ENCODE data around the gene TJP2. TPM values are rescaled to one million over a fixed set of nuclear protein-coding genes. Genes with fewer than 3 reads are reported as not detected.

The TJP2 gene
- total RNA-seq, 1 experiment from 2014 or later, result 25.8 TPM

DNA sequence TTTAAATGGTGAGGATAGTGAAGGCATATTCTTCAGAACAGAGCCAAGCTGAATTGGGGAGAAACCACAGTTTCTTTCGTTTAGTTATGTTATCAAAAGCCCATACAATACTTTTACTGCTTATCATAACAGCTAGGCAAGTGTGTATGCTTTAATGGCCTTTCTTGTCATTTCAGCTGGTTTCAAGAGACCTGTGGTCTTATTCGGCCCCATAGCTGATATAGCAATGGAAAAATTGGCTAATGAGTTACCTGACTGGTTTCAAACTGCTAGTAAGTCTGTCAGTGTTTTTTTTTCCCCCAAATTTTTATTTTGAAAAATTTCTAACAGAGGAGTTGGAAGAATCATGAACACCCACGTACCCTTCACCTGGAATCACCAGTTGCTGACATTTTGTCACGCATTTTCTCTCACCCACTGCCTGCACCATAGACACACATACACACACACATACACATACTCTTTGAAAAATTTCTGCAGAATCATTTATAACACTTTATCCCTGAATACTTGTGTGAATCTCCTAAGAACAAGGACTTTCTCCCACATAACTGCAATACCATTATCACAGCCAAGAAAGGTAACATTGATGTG lies 63.7 kb downstream of the TJP2 start:
- no peak overlapping the region for H3K4me3 ChIP-seq
- H3K27me3 ChIP-seq (replicated peaks), result no peaks in the 10 kb centered on the region
- no peaks in the 10 kb centered on the region for H3K9me3 ChIP-seq (replicated peaks)
- H3K36me3 ChIP-seq, result peaks cover 33% of the 10 kb centered on the region
- H3K27ac ChIP-seq, result no peak overlapping the region
- DNase-seq (ENCODE audit: low read depth in 1 of 2, low spot score in 2 of 2), result no peak
- H3K4me1 ChIP-seq (replicated peaks), result no peaks in the 10 kb centered on the region

DNA sequence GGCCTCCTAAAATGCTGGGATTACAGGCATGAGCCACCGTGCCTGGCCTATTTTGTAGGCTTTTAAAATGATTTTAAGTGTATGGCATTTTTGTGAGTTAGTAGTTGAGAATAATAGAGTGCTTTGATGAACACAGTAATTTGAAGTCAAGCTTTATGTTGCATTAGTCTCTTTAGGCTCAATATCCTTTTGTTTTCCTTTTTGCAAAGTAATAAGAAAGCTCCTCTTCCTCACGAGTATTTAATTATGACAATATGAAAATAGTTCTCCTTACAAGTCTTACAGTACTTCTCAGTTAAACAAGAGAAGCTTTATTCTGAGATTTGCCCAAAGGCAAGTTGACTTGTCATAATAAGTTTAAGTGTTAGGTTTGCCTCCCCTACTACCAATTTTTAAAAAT lies 69.0 kb downstream of the TJP2 start:
- Histone ChIP-seq H3K9me3 (replicated peaks) (no peaks in the 10 kb centered on the region), H3K27me3 (replicated peaks) (no peaks in the 10 kb centered on the region), H3K4me3 (no peak overlapping the region), H3K27ac (no peak overlapping the region), H3K4me1 (replicated peaks) (no peaks in the 10 kb centered on the region), H3K36me3 (peaks cover 25% of the 10 kb centered on the region)
- no peak for DNase-seq (ENCODE audit: low read depth in 1 of 2, low spot score in 2 of 2)

DNA sequence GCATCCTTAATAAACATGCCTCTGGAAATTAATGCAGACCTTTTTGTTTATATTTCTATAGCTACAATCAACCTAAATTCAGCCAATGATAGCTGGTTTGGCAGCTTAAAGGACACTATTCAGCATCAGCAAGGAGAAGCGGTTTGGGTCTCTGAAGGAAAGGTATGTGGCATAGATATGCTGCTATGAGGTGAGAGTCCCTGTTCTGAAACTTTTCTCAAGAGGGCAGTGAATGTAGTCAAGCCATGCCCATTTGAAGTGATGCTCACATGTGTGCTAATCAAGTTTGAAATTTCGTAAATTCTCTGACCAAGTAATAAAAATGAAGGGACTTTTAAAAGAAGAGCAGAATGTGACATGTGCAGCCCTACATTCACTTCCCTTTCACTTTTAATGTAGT lies 72.6 kb downstream of the TJP2 start:
- Histone ChIP-seq H3K9me3 (replicated peaks) (no peaks in the 10 kb centered on the region), H3K27ac (no peak overlapping the region), H3K4me3 (no peak overlapping the region), H3K4me1 (replicated peaks) (no peaks in the 10 kb centered on the region), H3K27me3 (replicated peaks) (no peaks in the 10 kb centered on the region), H3K36me3 (peaks cover 16% of the 10 kb centered on the region; the same call in 1 of the 2 replicates)
- DNase-seq (ENCODE audit: low read depth in 1 of 2, low spot score in 2 of 2), result no peak

DNA sequence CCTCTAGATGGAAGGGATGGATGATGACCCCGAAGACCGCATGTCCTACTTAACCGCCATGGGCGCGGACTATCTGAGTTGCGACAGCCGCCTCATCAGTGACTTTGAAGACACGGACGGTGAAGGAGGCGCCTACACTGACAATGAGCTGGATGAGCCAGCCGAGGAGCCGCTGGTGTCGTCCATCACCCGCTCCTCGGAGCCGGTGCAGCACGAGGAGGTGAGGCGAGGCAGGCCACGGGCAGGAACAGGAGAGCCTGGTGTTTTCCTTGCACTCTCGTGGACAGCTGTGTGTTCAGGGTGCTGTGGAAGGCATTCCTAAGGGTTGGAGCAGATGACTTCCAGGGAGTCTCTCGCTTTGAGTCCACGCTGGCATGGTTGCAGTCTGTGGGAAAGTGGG lies 73.9 kb downstream of the TJP2 start:
- Histone ChIP-seq H3K27me3 (replicated peaks) (no peaks in the 10 kb centered on the region), H3K4me1 (replicated peaks) (peaks cover 7% of the 10 kb centered on the region), H3K4me3 (no peak overlapping the region), H3K9me3 (replicated peaks) (no peaks in the 10 kb centered on the region), H3K36me3 (peaks cover 17% of the 10 kb centered on the region; the same call in 1 of the 2 replicates), H3K27ac (no peak overlapping the region)
- no peak for DNase-seq (ENCODE audit: low read depth in 1 of 2, low spot score in 2 of 2)

DNA sequence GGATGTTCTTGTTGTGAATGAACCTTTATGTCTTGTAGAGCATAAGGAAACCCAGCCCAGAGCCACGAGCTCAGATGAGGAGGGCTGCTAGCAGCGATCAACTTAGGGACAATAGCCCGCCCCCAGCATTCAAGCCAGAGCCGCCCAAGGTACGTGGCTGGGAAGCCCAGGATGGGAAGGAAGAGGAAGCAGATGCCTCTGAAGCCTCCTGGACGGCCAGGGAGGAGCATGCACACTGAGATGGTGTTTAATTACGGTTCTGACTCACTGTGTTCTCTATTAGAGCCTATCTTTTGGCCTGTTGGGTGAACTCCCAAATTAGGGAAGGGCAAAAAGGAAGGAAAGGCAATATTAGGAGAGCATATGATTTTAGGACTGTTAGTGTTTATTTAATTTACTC lies 75.3 kb downstream of the TJP2 start:
- H3K27ac ChIP-seq, result no peak overlapping the region
- H3K4me1 ChIP-seq (replicated peaks), result peaks cover 14% of the 10 kb centered on the region
- no peak for DNase-seq (ENCODE audit: low read depth in 1 of 2, low spot score in 2 of 2)
- no peaks in the 10 kb centered on the region for H3K9me3 ChIP-seq (replicated peaks)
- no peak overlapping the region for H3K4me3 ChIP-seq
- no peaks in the 10 kb centered on the region for H3K27me3 ChIP-seq (replicated peaks)
- H3K36me3 ChIP-seq, result peaks cover 25% of the 10 kb centered on the region

DNA sequence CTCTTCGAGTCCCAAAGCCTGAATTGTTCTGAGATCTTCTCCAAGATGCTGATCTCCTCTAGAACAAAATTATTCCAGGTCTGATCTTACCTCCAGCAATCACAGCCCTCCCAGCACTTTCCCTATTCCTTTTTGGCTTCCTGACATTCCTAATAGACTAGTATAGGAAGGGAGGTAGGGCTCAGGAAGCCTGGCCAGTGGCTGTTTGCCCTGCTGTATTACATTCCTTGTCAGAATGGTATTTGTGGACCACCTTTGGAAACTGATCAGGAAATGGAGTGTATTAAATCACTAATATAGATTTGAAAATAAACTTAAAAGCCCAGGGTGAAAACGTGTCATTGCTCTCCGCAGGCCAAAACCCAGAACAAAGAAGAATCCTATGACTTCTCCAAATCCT lies 76.6 kb downstream of the TJP2 start:
- no peak for DNase-seq (ENCODE audit: low read depth in 1 of 2, low spot score in 2 of 2)

DNA sequence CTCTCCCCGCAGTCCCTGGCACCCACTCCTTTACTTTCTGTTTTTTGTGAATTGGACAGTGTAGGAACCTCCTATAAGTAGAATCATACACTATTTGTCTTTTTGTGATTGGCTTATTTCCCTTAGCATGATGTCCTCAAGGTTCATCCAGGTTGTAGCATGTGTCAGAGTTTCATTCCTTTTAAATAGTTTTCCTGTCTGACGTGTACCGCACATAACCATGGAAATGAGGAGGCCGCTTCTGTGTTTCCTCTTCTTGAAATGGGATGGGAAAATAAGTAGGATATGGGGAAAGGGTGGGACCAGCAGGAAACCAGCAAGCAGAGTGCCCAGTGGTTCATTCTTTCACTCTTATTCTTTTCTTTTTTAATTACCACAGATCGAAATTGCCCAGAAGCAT lies 78.4 kb downstream of the TJP2 start:
- DNase-seq (ENCODE audit: low read depth in 1 of 2, low spot score in 2 of 2), result no peak
- no peaks in the 10 kb centered on the region for H3K27me3 ChIP-seq (replicated peaks)
- H3K27ac ChIP-seq, result no peak overlapping the region
- peaks cover 14% of the 10 kb centered on the region for H3K4me1 ChIP-seq (replicated peaks)
- H3K4me3 ChIP-seq, result no peak overlapping the region
- peaks cover 20% of the 10 kb centered on the region for H3K36me3 ChIP-seq
- H3K9me3 ChIP-seq (replicated peaks), result no peaks in the 10 kb centered on the region

More for the DNA sequence above, 76.6 kb downstream of the TJP2 start:
- Histone ChIP-seq H3K4me3 (no peak overlapping the region), H3K4me1 (replicated peaks) (peaks cover 14% of the 10 kb centered on the region), H3K27me3 (replicated peaks) (no peaks in the 10 kb centered on the region), H3K27ac (no peak overlapping the region), H3K9me3 (replicated peaks) (no peaks in the 10 kb centered on the region), H3K36me3 (peaks cover 25% of the 10 kb centered on the region)

DNA sequence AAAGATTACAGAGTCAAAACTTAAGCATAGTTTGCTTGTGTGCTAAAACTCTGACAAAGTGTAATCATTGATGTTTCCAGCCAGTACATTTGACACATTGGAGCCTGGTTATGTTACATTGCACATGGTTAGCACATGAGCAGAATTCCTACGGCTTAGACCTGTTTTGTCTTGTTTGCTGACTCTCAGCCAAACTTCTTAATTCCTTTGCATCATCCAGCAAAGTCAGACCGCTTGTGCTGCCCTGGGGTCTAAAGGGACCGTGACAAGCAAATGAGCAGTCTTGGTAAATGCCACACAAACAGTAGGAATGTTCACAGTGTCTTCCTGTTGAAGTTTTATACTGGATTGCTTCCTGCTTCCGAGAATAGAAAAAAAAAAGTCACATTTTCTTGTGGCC lies 79.0 kb downstream of the TJP2 start:
- Histone ChIP-seq H3K27ac (no peak overlapping the region), H3K36me3 (peaks cover 19% of the 10 kb centered on the region), H3K4me3 (no peak overlapping the region), H3K4me1 (replicated peaks) (peaks cover 14% of the 10 kb centered on the region), H3K9me3 (replicated peaks) (no peaks in the 10 kb centered on the region), H3K27me3 (replicated peaks) (no peaks in the 10 kb centered on the region)
- DNase-seq (ENCODE audit: low read depth in 1 of 2, low spot score in 2 of 2), result peak in 1 of 2 experiments; percentile 6

DNA sequence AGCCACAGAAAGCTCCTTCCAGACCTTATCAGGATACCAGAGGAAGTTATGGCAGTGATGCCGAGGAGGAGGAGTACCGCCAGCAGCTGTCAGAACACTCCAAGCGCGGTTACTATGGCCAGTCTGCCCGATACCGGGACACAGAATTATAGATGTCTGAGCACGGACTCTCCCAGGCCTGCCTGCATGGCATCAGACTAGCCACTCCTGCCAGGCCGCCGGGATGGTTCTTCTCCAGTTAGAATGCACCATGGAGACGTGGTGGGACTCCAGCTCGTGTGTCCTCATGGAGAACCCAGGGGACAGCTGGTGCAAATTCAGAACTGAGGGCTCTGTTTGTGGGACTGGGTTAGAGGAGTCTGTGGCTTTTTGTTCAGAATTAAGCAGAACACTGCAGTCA lies 80.1 kb downstream of the TJP2 start:
- no peak overlapping the region for H3K4me3 ChIP-seq
- peaks cover 13% of the 10 kb centered on the region for H3K36me3 ChIP-seq
- DNase-seq (ENCODE audit: low read depth in 1 of 2, low spot score in 2 of 2), result no peak
- no peaks in the 10 kb centered on the region for H3K9me3 ChIP-seq (replicated peaks)
- H3K27ac ChIP-seq, result no peak overlapping the region
- H3K27me3 ChIP-seq (replicated peaks), result no peaks in the 10 kb centered on the region
- H3K4me1 ChIP-seq (replicated peaks), result peaks cover 14% of the 10 kb centered on the region

DNA sequence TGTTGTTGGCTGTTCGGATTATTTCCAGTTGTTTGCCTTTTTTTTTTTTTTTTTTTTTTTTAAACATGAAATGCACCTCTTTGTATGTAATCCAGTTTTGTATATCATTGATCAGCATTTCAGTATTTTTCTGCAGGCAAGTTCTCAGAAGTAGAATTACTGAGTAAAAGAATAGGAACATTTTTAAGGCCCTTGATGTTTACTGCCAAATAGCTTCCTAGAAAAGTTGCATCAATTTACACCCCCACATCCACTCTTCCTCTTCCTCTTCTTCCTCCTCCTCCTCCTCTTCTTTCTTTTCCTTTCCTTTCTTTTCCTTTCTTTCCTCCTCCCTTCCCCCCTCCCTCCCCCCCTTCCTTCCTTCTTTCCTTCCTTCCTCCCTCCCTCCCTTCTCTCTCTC lies 81.5 kb downstream of the TJP2 start:
- no peaks in the 10 kb centered on the region for H3K27me3 ChIP-seq (replicated peaks)
- no peak for DNase-seq (ENCODE audit: low read depth in 1 of 2, low spot score in 2 of 2)
- no peaks in the 10 kb centered on the region for H3K9me3 ChIP-seq (replicated peaks)
- H3K4me3 ChIP-seq, result no peak overlapping the region
- peaks cover 14% of the 10 kb centered on the region for H3K4me1 ChIP-seq (replicated peaks)
- no peak overlapping the region for H3K27ac ChIP-seq
- H3K36me3 ChIP-seq, result peaks cover 13% of the 10 kb centered on the region

DNA sequence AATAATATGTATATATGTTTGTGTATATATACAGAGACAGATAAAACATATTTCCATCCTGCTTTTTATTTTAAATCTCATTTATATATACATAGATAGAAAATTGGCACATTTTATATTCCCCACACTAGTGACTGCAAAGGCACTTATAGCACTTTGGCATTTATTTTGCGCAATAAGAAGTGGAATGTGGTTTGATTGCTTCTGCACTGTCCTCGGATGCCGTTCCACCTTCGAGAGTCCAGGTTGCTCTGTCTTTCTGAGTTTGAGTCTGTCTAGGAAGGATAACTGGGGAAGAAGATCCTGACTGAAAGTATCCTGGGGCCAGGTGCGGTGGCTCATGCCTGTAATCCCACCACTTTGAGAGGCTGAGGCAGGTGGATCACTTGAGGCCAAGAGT lies 84.5 kb downstream of the TJP2 start:
- Histone ChIP-seq H3K27me3 (replicated peaks) (no peaks in the 10 kb centered on the region), H3K4me3 (no peak overlapping the region), H3K27ac (no peak overlapping the region), H3K9me3 (replicated peaks) (no peaks in the 10 kb centered on the region), H3K36me3 (peaks cover 6% of the 10 kb centered on the region), H3K4me1 (replicated peaks) (peaks cover under 1% of the 10 kb centered on the region; the same call in 1 of the 2 replicates)
- no peak for DNase-seq (ENCODE audit: low read depth in 1 of 2, low spot score in 2 of 2)

DNA sequence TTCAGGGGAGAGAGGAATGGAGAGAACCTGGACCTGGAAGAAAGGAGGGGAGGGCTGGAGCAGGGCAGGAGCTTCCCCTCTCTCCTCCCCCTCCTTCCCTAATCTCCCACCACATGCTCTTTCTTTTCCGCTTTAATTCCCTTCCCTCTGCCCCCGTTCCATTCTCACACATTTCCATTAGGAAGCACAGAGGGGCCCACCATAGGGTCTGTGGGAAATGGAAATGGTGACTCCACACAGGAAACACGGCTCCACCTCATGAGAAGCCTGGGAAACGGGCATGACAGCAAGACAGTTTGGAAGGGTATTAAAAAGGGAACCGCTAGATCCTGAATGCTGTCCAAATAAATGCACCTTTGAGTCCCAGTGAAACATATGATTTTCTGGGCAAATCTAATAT lies 86.1 kb downstream of the TJP2 start:
- Histone ChIP-seq H3K4me1 (replicated peaks) (no peaks in the 10 kb centered on the region), H3K4me3 (no peak overlapping the region), H3K9me3 (replicated peaks) (no peaks in the 10 kb centered on the region), H3K36me3 (no peaks in the 10 kb centered on the region), H3K27me3 (replicated peaks) (no peaks in the 10 kb centered on the region), H3K27ac (no peak overlapping the region)
- no peak for DNase-seq (ENCODE audit: low read depth in 1 of 2, low spot score in 2 of 2)

DNA sequence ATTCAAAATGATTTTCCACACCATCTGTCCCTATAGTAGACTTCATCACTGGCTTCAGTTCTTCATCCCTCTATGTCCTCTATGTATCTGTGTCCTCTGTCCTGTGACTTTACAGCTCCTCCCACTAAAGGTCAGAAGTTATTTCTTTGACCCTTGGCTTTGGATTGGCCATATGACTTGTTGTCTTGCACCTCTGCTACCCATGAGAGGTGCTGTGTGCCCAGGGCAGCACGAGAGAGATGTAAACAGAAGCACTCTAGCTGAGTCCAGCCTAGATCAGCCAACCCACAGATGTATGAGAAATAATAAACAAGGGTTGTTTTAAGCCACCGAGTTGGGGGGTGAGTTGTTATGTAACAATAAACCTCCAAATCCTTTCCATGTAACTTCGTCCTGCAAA lies 87.6 kb downstream of the TJP2 start:
- Histone ChIP-seq H3K4me3 (no peak overlapping the region), H3K27me3 (replicated peaks) (no peaks in the 10 kb centered on the region), H3K9me3 (replicated peaks) (no peaks in the 10 kb centered on the region), H3K27ac (no peak overlapping the region), H3K4me1 (replicated peaks) (peaks cover 4% of the 10 kb centered on the region; the same call in 1 of the 2 replicates), H3K36me3 (no peaks in the 10 kb centered on the region)
- no peak for DNase-seq (ENCODE audit: low read depth in 1 of 2, low spot score in 2 of 2)

DNA sequence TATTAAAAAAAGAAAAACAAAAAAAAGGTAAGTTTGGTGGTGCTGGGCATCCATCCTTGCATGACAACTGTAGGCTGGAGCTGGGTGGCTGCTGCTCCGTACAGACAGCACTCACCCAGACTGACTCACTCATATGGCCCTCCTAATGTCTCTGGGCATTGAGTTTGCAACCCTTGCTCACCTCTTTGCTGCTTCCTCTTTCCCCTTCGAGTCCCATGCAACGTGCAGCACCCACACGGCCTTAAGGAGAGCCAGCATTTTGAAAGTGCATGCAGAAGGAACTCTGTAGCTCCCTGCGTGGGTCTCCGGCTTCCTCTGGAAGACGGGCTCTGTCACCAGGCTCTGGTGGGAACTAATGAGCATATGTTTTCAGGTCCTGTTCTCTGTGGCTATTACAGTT lies 90.4 kb downstream of the TJP2 start:
- Histone ChIP-seq H3K36me3 (no peaks in the 10 kb centered on the region), H3K4me3 (no peak overlapping the region), H3K27me3 (replicated peaks) (no peaks in the 10 kb centered on the region), H3K9me3 (replicated peaks) (no peaks in the 10 kb centered on the region), H3K27ac (no peak overlapping the region), H3K4me1 (replicated peaks) (peaks cover 4% of the 10 kb centered on the region; the same call in 1 of the 2 replicates)
- DNase-seq (ENCODE audit: low read depth in 1 of 2, low spot score in 2 of 2), result no peak

DNA sequence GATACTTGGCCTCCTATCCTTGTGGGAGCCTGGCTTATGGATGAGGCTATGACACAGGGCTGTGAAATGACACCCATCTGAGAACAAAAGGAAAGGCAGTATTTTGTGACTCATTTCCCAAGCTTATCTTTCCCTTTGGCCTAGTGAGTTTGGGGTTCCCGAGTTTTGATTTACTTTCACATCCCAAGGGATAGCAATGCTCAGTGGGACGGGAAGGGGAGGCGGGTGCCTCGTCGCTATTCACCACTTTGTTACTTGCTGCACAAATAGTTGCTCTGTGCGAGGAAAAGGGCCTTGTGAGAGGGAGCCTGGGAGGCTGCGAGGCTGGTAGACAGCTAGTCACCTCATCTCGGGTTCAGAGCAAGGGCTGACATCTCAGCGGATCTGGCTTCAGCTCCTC lies 91.8 kb downstream of the TJP2 start:
- DNase-seq (ENCODE audit: low read depth in 1 of 2, low spot score in 2 of 2), result peak in 1 of 2 experiments; percentile 9
- H3K27me3 ChIP-seq (replicated peaks), result no peaks in the 10 kb centered on the region

More for the DNA sequence above, 91.8 kb downstream of the TJP2 start:
- H3K27ac ChIP-seq, result no peak overlapping the region
- no peaks in the 10 kb centered on the region for H3K36me3 ChIP-seq
- H3K4me3 ChIP-seq, result no peak overlapping the region
- no peaks in the 10 kb centered on the region for H3K9me3 ChIP-seq (replicated peaks)
- peaks cover 4% of the 10 kb centered on the region; the same call in 1 of the 2 replicates for H3K4me1 ChIP-seq (replicated peaks)

Data from SJSA1 (cell line).